HG03139 (cell line): ENCODE results near the gene AXDND1.

Source experiments
- ATAC-seq: cut with Tn5 transposase; IDR thresholded peaks from one replicate; pipeline ENCODE4 v1.9.1; 2021; ENCODE audit not compliant: unreplicated experiment

The AXDND1 gene

DNA sequence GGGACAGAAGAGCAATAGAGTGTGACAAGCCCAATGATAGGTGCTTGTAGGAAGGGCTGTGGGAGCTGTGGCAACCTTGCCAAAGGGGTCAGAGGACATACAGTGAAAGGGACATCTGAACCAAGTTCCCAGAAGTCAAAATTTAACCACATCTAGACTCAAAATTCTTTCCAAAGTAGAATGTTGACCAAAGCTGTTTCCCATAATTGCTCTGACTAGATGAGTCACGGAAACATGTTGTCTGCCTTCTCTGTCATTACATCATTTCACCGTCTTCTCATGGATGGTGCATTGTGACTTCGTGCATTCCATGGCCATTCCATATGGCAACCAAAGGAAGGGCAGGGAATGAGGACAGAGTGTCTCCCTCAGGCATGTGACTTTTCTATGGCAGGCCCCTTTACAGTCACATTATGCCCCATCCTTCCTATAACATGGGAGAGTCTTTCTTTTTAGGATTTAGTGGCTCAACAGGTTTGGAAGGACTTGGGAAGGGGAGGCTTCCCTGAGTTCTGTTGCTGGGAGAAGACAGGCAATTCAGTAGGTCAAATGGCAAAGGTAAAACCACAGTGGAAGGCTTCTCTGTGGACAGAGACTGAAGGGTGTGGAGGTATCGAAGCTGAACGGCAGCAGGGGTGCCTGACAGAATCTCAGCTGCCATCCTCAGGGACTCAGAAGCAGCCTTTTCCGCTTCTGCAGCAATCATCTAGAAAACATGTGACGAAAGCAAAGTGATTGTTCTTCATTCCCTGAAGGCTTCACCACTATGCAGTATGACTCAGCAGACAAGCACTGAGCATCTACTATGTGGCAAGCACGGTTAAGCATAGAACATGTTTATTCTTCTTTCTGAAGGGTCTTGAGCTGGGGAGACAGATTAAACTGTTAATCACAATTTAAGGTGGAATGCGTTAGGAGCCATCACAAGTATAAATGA lies 185.2 kb downstream of the AXDND1 start:
- ATAC-seq: no peak

DNA sequence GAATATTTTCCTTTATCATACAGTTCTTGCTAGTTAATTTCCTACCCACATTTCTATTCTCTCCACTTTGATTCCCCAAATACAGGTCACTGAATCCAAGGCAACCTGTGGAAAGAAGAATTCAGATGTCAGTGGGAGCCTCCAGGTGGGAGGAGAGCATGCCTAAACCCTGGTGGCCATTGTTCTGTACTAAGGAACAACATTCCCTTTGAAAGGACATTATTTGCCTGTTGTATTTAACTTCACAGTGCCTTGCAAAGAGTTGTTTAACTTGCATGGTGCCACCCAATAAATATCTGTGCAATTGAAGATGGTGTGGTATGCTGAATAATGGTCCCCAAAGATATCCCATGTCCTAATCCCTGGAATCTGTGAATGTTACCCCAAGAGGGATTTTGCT lies 188.7 kb downstream of the AXDND1 start:
- ATAC-seq: no peak

DNA sequence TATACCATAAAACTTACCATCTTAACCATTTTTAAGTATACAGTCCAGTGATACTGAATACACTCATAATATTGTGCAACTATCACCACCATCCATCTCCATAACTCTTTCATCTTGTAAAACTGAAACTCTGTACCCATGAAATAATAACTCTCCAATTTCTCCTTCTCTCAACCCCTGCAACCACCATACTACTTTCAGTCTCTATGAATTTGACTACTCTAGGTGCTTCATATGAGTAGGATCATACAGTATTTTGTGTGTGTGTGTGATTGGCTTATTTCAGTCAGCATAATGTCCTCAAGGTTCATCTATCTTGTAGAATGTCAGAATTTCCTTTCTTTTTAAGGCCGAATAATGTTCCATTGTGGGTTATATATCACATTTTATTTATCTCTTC lies 192.3 kb downstream of the AXDND1 start:
- ATAC-seq: no peak

DNA sequence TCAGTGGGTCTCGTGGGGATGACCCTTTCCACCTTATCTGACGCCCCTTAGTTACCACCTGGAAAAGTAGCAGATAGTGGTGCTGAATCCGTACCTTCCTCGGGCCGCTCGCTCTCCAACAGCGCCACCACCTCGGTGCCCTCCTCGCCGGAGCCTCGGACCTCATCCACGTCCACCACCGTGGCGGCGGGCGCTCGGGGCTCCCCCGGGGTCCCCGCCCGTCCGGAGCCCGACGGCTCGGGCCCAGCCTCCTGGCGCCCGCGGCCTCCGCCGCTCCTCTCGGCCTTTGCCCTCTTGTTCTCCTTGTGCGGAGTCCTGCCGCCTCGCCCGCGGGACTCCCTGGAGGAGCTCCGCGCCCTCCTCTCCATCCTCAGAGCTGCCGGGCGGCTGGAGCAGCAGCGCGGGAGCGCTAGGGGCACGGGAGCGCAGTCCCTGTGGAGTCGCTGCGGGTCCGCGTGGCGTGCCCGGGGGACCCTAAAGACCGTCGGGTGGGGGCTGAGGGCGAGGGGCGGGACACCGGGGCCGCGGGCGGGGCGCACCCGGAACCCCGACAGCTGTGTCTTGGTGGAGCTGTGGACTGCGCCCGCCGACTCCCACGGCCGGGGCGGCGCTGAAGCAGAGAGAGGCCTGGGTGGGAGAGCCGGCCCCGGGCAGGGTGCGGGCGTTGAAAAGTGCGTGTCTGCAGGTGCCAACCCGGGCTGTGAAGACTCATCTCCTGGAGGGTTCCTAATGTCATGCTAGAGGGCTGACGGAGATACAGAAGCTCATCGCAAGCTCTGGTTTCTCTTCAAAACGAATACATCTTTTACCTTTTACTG lies 209.9 kb downstream of the AXDND1 start, which contains the start of gene NPHS2:
Gene NPHS2 (minus strand): TSS at position 452 of the 818 bp plus-strand sequence. CDS start 84 bp downstream, at position 368.
- ATAC-seq: no peak

DNA sequence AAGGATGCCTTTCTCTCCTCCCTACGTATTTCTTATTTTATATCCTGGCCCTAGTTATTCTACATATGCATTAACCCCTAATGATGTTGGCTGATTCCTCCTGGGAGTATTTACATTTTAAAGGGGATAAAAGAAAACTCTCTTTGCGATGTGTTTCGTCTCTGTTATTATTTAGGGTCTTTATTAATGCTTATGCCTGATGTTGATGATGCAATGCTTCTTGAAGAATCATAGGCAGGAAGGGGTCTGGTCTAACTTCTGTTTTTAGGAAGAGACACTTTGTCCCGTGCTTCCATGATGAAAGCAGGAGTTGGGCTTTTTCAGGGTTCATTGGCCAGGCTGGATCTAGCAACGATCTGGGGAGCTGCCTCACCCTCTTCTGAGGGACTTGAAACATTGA lies 210.7 kb downstream of the AXDND1 start:
- ATAC-seq: no peak

DNA sequence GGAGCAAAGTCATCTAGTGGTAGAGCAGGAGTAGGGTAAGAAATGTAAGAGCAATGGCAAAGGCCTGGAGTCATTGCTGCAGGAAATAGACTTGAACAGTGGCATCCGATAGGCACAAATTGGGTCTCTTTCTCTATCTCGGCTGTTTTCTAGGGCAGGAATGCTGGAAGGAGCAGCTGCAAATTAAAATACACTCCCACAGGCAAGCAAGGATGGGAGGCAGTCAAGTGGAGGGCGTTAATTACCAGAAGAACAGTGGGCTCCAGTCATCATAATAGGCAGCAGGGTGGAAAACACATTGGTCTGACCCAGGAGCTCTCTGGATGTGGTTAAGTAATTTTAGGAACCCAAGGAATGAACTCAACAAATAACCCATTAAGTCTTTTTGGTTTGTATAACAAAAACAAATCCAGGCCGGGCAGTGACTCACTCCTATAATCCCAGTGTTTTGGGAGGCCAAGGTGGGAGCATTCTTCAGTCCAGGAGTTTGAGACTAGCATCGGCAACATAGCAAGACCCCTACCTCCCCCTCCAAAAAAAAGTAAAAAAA lies 218.1 kb downstream of the AXDND1 start:
- no peak for ATAC-seq

DNA sequence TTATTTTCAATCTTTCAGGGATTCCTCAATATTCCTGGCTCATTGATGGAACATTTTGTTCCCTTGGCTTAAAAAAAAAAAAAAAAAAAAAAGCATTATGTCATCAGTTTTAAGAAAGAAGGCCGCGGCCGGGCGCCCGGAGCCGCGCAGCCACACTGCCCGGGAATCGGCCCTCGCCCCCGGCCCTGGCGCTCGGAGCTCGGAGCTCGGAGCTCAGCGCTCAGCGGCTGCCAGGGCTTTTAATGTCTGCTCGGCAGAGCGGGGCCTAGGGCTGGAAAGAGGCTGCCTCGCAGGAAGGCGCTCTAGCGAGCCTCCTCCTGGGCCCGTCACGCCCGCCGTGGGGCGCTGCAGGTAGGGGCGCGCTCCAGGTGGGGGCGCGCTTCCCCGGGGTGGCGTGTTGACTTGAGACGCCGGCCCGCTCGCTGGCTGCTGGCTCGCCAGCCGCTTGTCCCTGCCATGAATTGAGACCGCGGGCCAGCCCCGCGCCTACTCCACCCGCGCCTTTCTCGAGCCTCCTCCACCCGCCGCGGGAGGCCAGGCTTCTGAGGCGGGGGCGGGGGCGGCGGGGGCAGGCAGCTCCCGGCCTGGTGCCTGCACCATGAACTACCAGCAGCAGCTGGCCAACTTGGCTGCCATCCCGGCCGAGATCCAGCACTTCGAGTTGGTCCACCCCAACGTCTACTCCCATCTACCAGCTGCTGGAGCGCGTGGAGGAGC lies 220.5 kb downstream of the AXDND1 start:
- no peak for ATAC-seq

DNA sequence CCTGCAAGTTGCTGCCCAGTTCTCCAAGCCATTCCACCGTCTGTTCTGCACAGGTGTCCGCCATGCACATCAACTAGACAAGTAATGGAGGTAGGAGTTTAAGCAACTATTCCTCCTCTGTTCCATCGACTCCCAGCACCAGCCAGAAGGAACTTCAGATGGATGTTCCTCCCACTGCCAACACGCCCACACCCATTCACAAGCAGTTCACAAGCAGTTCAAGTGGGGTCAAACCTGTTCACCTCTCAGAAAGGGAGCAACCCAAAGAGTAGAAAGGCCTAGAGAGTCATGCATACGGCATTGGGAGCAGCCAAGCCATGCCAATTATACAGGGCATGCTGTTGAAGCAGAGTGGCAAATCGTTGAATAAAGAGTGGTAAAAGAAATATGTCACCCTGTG lies 221.6 kb downstream of the AXDND1 start:
- no peak for ATAC-seq

DNA sequence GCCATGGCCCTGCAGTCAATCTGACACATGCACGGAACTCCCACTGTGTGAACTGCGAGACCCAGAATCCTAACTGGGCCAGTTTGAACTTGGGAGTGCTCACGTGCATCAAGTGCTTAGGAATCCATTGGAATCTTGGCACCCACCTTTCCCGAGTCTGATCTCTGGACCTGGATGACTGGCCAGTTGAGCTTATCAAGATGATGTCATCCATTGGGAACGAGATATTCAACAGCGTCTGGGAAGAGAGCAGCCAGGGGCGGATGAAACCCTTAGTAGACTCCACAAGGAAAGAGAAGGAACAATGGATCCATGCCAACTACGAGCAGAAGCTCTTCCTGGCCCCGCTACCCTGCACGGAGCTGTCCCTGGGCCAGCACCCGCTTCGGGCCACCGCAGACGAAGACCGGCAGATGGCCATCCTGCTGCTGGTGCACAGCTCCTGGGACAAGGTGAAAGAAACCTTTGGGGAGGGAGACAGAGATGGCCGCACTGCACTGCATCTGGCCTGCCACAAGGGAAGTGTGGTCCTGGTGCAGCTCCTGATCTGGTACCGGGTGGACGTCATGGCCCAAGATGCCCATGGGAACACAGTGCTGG lies 222.8 kb downstream of the AXDND1 start:
- no peak for ATAC-seq

DNA sequence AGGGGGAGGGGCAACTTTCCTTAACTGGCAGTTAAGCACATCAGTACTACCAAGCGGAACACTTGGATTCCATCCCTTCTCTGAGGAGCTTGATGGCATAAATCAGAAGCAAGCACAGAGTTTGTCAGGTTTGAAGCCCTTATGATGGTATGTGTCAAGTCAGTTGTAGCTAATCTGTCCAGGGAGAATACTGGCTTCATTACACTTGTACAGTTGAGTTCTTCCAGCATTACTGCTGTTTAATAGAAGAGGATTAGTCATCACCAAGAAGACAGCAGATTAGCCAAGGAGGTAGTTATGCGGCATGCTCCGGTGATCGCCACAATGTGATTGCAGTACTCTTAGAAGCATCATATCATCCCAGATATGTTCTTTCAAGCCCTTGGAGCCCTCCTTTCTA lies 223.7 kb downstream of the AXDND1 start:
- no peak for ATAC-seq

DNA sequence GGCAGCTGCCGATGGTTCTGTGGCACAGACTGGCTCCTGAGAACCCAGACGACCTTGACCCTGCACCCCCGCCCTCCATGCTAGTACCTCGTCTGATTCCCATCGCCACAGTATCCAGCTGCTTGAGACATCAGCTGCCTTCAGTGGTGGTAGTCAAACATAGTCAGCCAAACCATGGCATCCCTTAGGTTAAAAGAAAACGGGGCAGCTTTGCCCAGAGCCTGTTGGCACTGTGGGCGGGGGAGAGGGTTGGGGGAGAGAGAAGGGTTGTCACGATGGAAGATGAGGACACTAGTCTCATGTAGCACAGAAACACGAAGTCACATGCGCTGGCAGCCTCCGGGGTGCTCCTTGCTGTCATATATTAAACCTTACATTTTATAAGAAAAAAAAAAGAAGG lies 224.9 kb downstream of the AXDND1 start:
- no peak for ATAC-seq

DNA sequence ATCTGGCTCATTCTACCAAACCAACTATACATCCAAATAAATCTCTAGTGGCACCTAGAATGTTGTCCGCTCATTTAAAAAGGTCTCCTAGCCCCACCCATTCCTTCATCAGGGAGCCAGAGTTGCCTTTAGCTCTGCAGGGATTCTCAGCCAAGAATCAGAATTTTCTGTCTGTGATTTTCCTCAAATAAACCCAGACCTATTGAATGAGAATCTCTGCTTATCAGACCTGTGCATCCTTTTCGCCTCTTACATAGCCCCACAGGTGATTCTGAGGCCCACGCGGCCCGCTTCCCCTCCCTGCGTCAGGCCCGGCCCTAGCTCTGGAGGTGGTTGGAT lies 225.5 kb downstream of the AXDND1 start:
- no peak for ATAC-seq

DNA sequence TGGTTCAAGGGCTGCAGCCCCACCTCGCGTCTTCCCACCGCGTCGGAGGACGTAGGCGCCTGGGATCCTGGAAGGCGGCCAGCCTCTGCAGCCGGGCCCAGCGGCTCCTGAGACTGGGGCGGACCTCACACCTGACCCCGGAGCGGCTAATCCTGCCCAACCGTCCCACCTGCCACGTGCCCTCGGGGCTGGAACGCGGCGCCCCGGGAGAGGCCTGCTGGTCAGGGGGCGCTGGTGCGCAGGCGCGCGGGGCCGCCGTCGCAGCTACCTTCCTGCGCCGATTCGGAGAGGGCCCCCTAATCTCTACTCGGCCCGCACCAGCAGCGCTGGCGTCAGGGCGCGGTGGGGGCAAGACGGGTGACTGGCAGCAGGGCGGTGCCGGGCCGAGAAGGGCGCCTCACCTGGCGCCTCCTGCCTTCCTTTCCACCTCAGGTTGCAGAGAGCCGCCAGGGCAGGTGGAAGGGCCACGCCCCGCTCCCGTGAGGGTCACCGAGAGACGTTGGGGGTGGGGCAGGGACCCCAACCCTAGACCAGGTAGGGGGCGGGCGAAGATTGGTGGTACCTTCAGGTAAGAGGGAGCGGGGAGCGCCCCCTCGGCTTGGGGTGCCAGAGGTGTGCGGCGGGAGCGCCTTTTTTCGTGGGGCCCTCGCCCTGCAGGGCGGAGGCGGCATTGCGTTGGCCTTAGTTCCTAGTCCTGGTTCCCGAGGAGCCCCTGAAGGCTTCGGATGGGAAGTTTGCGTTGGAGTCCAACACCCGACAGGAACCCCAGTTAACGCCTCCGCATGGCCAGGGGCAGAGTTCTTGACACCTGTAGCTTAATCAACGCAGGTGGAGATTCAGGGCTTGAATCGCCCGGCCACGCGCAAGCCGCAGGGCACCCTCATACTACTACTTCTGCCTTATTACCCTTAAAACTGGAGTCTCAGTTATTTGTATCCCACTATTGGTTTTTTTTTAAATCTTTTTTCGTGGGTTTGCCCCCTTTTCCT lies 226.1 kb downstream of the AXDND1 start, which contains the start of gene TDRD5:
Gene TDRD5 (plus strand): TSS at position 241 of the 989 bp plus-strand sequence. CDS start 784 bp downstream, outside the sequence.
- no peak for ATAC-seq

DNA sequence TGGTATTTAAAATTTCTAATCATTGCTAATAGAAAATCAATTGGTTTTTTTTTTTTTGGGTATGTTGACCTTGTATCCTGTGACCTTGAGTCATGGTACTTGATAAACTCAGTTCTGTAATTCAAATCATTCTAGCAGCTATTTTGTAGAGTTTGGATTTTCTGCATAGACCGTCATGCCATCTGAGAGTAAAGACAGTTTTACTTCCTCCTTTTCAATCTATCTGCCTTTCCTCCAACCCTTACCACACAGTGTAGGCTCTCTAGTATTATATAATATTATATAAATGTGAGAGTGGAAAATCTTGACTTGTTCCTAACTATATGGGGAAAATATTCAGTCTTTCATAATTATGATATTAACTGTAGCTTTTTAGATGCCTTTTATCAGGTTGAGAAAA lies 232.9 kb downstream of the AXDND1 start:
- no peak for ATAC-seq

DNA sequence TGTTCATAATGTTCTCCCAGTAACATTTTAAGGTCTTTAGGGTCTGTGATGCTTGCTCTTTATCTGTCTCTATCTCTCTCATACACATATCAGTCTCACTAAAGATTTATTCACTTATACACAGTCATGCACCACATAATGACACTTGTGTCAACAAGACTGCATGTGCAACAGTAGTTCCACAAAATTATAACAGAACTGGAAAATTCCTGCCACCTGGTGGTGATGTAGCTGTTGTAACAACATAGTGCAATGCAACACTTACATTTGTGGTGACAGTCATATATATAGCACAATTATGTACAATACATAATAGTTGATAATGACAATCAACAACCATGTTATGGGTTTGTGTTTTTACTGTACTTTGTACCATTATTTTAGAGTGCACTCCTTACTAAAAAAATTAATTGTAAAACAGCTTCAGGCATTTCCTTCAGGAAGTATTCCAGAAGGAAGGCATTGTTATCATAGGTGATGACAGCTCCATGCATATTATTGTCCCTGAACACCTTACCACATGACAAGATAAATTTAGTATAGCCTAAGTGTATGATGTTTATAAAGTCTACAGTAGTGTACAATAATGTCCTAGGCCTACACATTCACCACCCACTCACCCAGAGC lies 234.0 kb downstream of the AXDND1 start:
- ATAC-seq: no peak

DNA sequence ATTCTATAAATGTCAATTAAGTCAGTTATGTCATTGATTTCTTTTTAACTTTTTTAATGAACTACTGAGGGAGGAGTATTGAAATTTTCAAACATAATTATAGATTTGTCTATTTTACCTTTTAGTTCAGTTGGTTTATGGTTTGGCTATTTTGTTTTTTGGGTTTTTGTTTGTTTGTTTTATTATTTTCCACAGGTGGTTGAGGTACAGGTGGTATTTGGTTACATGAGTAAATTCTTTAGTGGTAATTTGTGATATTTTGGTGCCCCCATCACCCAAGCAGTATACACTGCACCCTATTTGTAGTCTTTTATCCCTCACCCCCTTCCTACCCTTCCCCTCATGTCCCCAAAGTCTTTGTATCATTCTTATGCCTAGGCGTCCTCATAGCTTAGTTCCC lies 235.3 kb downstream of the AXDND1 start:
- ATAC-seq: no peak
